ENCODE measurements around the gene PTPRM.

PTPRM gene

GRCh38 chr18:8298186-8298585 is 731.1 kb downstream of the PTPRM start:
- H3K9me3 ChIP-seq (ENCODE audit: insufficient read depth, low read length), result no peaks in the 10 kb centered on the region
- no peak overlapping the region for H3K4me3 ChIP-seq (ENCODE audit: insufficient read depth, low read length, poor library complexity, severe bottlenecking)
- no peak overlapping the region for H3K9ac ChIP-seq (ENCODE audit: low read length)
- no peaks in the 10 kb centered on the region for H3K36me3 ChIP-seq (ENCODE audit: low read length)
- H3K79me2 ChIP-seq (ENCODE audit: insufficient read depth, low read length), result no peaks in the 10 kb centered on the region
- H3K9me2 ChIP-seq (replicated peaks; ENCODE audit: insufficient read depth, low read length), result no peaks in the 10 kb centered on the region
- no peaks in the 10 kb centered on the region for H3K27me3 ChIP-seq (ENCODE audit: low read length)
- H3K27ac ChIP-seq (ENCODE audit: low read depth, low read length), result no peak overlapping the region
- no peaks in the 10 kb centered on the region for H4K20me1 ChIP-seq (ENCODE audit: low read depth, low read length)
- H2AFZ ChIP-seq (ENCODE audit: low read depth, low read length, severe bottlenecking), result no peak overlapping the region
- no peak for TF ChIP-seq CTCF (IDR thresholded peaks at IDR 0.05; ENCODE audit: insufficient read depth, low read length, poor library complexity, severe bottlenecking)
- no peak for TF ChIP-seq EZH2phosphoT487 (conservative IDR thresholded peaks at IDR 0.05; ENCODE audit: low read length)
- H3F3A ChIP-seq (ENCODE audit: insufficient read depth), result no peaks in the 10 kb centered on the region
- no peak overlapping the region for H3K4me2 ChIP-seq (ENCODE audit: low read depth, low read length, poor library complexity, severe bottlenecking)

GRCh38 chr18:8299054-8299980 is 732.2 kb downstream of the PTPRM start:
- Histone ChIP-seq H3K4me3 (ENCODE audit: insufficient read depth, low read length, poor library complexity, severe bottlenecking) (no peak overlapping the region), H3K27ac (ENCODE audit: low read depth, low read length) (no peak overlapping the region), H3K9me3 (ENCODE audit: insufficient read depth, low read length) (no peaks in the 10 kb centered on the region), H3K27me3 (ENCODE audit: low read length) (no peaks in the 10 kb centered on the region), H2AFZ (ENCODE audit: low read depth, low read length, severe bottlenecking) (no peak overlapping the region), H3K4me2 (ENCODE audit: low read depth, low read length, poor library complexity, severe bottlenecking) (no peak overlapping the region), H3F3A (ENCODE audit: insufficient read depth) (no peaks in the 10 kb centered on the region), H4K20me1 (ENCODE audit: low read depth, low read length) (no peaks in the 10 kb centered on the region), H3K79me2 (ENCODE audit: insufficient read depth, low read length) (no peaks in the 10 kb centered on the region), H3K36me3 (ENCODE audit: low read length) (no peaks in the 10 kb centered on the region), H3K9ac (ENCODE audit: low read length) (no peak overlapping the region), H3K9me2 (replicated peaks; ENCODE audit: insufficient read depth, low read length) (no peaks in the 10 kb centered on the region)
- TF ChIP-seq CTCF (IDR thresholded peaks at IDR 0.05; ENCODE audit: insufficient read depth, low read length, poor library complexity, severe bottlenecking), result no peak
- no peak for TF ChIP-seq EZH2phosphoT487 (conservative IDR thresholded peaks at IDR 0.05; ENCODE audit: low read length)

GRCh38 chr18:8300751-8301410 is 733.8 kb downstream of the PTPRM start:
- Histone ChIP-seq H3K27ac (ENCODE audit: low read depth, low read length) (no peak overlapping the region), H3K79me2 (ENCODE audit: insufficient read depth, low read length) (no peaks in the 10 kb centered on the region), H3K27me3 (ENCODE audit: low read length) (no peaks in the 10 kb centered on the region), H3F3A (ENCODE audit: insufficient read depth) (no peaks in the 10 kb centered on the region), H3K4me2 (ENCODE audit: low read depth, low read length, poor library complexity, severe bottlenecking) (no peak overlapping the region), H3K9me3 (ENCODE audit: insufficient read depth, low read length) (no peaks in the 10 kb centered on the region), H2AFZ (ENCODE audit: low read depth, low read length, severe bottlenecking) (no peak overlapping the region), H4K20me1 (ENCODE audit: low read depth, low read length) (no peaks in the 10 kb centered on the region), H3K9me2 (replicated peaks; ENCODE audit: insufficient read depth, low read length) (no peaks in the 10 kb centered on the region), H3K36me3 (ENCODE audit: low read length) (no peaks in the 10 kb centered on the region), H3K4me3 (ENCODE audit: insufficient read depth, low read length, poor library complexity, severe bottlenecking) (no peak overlapping the region), H3K9ac (ENCODE audit: low read length) (no peak overlapping the region)
- no peak for TF ChIP-seq CTCF (IDR thresholded peaks at IDR 0.05; ENCODE audit: insufficient read depth, low read length, poor library complexity, severe bottlenecking)
- no peak for TF ChIP-seq EZH2phosphoT487 (conservative IDR thresholded peaks at IDR 0.05; ENCODE audit: low read length)

Data from SU-DHL-6 (cell line).